H1 (cell line): ENCODE results near the gene NTN5. TPM values are rescaled to one million over a fixed set of nuclear protein-coding genes. Genes with fewer than 3 reads are reported as not detected.

Experiments used
- CTCF ChIA-PET: fragments of 300-600 bp; sonication (Branson Sonifier 250); formaldehyde crosslinking; loops from one replicate; lab custom pipeline; 2021; ENCODE audit not compliant: partially characterized antibody; lab: Charles Lee
- POLR2A ChIA-PET: fragments of 300-600 bp; sonication (Branson Sonifier 250); formaldehyde crosslinking; loops from one replicate; lab custom pipeline; 2021; ENCODE audit warnings: inconsistent platforms; ENCODE audit not compliant: partially characterized antibody; lab: Charles Lee
- DNase-seq, 2 experiments: peaks; one replicate each; pipeline versions ENCODE4 v3.0.0 to v3.0.0-alpha.2; 2010 to 2022; ENCODE audit warnings: low spot score in 2 of 2, low read depth in 1 of 2, mixed read lengths in 1 of 2
- FAIRE-seq: peaks from 2 replicates; lab custom pipeline; 2011; peaks lifted over from hg19 to GRCh38; lab: Jason Lieb, UNC
- H2AFZ ChIP-seq: 2 replicates; pipeline ENCODE4 v1.8.1; 2012; ENCODE audit warnings: low read length, inconsistent platforms
- H2AK5ac ChIP-seq: 2 replicates; pipeline ENCODE4 v1.6.1; 2013; ENCODE audit warnings: low read depth, low read length
- H2BK120ac ChIP-seq: replicated peaks from 2 replicates; pipeline ENCODE3; 2013; ENCODE audit warnings: low read depth, low read length, inconsistent platforms
- H2BK12ac ChIP-seq: 2 replicates; pipeline ENCODE4 v1.6.1; 2013; ENCODE audit warnings: low read depth, low read length
- H2BK15ac ChIP-seq: 2 replicates; pipeline ENCODE4 v1.6.1; 2013; ENCODE audit warnings: low read length
- H2BK20ac ChIP-seq: 2 replicates; pipeline ENCODE4 v1.6.1; 2013; ENCODE audit warnings: low read length
- H2BK5ac ChIP-seq: 2 replicates; pipeline ENCODE4 v1.6.1; 2013; ENCODE audit warnings: low read depth, low read length
- H3K14ac ChIP-seq: 2 replicates; pipeline ENCODE4 v1.6.1; 2013; ENCODE audit warnings: inconsistent platforms; ENCODE audit not compliant: insufficient read length
- H3K18ac ChIP-seq: 2 replicates; pipeline ENCODE4 v1.6.1; 2013; ENCODE audit warnings: low read length; ENCODE audit errors: extremely low read depth
- H3K23ac ChIP-seq: 2 replicates; pipeline ENCODE4 v1.6.1; 2013; ENCODE audit warnings: inconsistent platforms; ENCODE audit not compliant: insufficient read length
- H3K23me2 ChIP-seq: 2 replicates; pipeline ENCODE4 v1.6.1; 2013; ENCODE audit warnings: low read depth, low read length
- H3K27ac ChIP-seq: 2 replicates; pipeline ENCODE4 v1.6.1; 2011; ENCODE audit warnings: low read depth, low read length, inconsistent platforms
- H3K27me3 ChIP-seq, 4 experiments: replicated peaks in 1 of 4; 1 replicate in 1 of 4; 2 replicates in 3 of 4; pipeline versions ENCODE4 v1.6.1 to v1.8.1; 2011 to 2013; ENCODE audit warnings: low read length in 3 of 4, mild to moderate bottlenecking in 3 of 4, inconsistent platforms in 2 of 4, mixed read lengths in 2 of 4, moderate library complexity in 1 of 4; ENCODE audit not compliant: control insufficient read depth in 3 of 4, insufficient read depth in 3 of 4; ENCODE audit errors: extremely low read depth in 1 of 4
- H3K36me3 ChIP-seq, 4 experiments: 2 replicates each; pipeline versions ENCODE4 v1.6.1 to v1.8.1; 2011 to 2013; ENCODE audit warnings: mild to moderate bottlenecking in 4 of 4, low read length in 3 of 4, moderate library complexity in 2 of 4, control low read depth in 1 of 4, inconsistent platforms in 1 of 4; ENCODE audit not compliant: insufficient read depth in 4 of 4, control insufficient read depth in 2 of 4
- H3K4ac ChIP-seq: replicated peaks from 2 replicates; pipeline ENCODE3; 2013; ENCODE audit warnings: low read length, low read depth, mixed read lengths, inconsistent platforms; ENCODE audit not compliant: insufficient read length
- H3K4me1 ChIP-seq, 4 experiments: replicated peaks in 1 of 4; 1 replicate in 1 of 4; 2 replicates in 3 of 4; pipeline versions ENCODE4 v1.6.1 to v1.8.1; 2011 to 2013; ENCODE audit warnings: low read length in 3 of 4, inconsistent platforms in 2 of 4, mixed read lengths in 1 of 4; ENCODE audit not compliant: insufficient read depth in 4 of 4, control insufficient read depth in 3 of 4
- H3K4me2 ChIP-seq, 2 experiments: 2 replicates each; pipeline versions ENCODE4 v1.6.1 to v1.8.1; 2011 to 2013; ENCODE audit warnings: low read depth in 2 of 2, low read length in 2 of 2, control low read depth in 1 of 2, inconsistent platforms in 1 of 2, mild to moderate bottlenecking in 1 of 2; ENCODE audit not compliant: insufficient read depth in 1 of 2
- H3K4me3 ChIP-seq, 4 experiments: fragments of 200-600, 300-600 bp in 1 of 4; sonication (generic), shearing (Covaris generic), sonication (Bioruptor Twin) in 1 of 4; 2 replicates each; pipeline versions ENCODE4 v1.5.1 to v1.8.1; 2011 to 2016; ENCODE audit warnings: low read length in 4 of 4, low read depth in 3 of 4, control low read depth in 2 of 4, inconsistent platforms in 2 of 4, mild to moderate bottlenecking in 2 of 4, mixed read lengths in 1 of 4, moderate library complexity in 1 of 4; ENCODE audit not compliant: insufficient read depth in 2 of 4; ENCODE audit errors: extremely low read depth in 1 of 4
- H3K56ac ChIP-seq: replicated peaks from 2 replicates; pipeline ENCODE3; 2013; ENCODE audit warnings: low read depth, mild to moderate bottlenecking, mixed read lengths, low read length, inconsistent platforms; ENCODE audit not compliant: insufficient read length
- H3K79me1 ChIP-seq: 2 replicates; pipeline ENCODE4 v1.6.1; 2013; ENCODE audit warnings: low read depth, low read length, control low read depth
- H3K79me2 ChIP-seq, 2 experiments: 2 replicates each; pipeline versions ENCODE4 v1.6.1 to v1.8.1; 2012 to 2013; ENCODE audit warnings: low read length in 2 of 2, mild to moderate bottlenecking in 2 of 2, inconsistent platforms in 1 of 2; ENCODE audit not compliant: insufficient read depth in 2 of 2, control insufficient read depth in 1 of 2
- H3K9ac ChIP-seq, 4 experiments: replicated peaks in 1 of 4; 1 replicate in 1 of 4; 2 replicates in 3 of 4; pipeline versions ENCODE4 v1.6.1 to v1.8.1; 2011 to 2013; ENCODE audit warnings: low read depth in 3 of 4, low read length in 3 of 4, control low read depth in 2 of 4, mild to moderate bottlenecking in 2 of 4, moderate library complexity in 2 of 4, inconsistent platforms in 1 of 4; ENCODE audit errors: extremely low read depth in 1 of 4
- H3K9me3 ChIP-seq, 2 experiments: 2 replicates each; pipeline versions ENCODE4 v1.6.1 to v1.8.1; 2012 to 2013; ENCODE audit warnings: mild to moderate bottlenecking in 2 of 2, moderate library complexity in 2 of 2, control low read depth in 1 of 2, inconsistent platforms in 1 of 2, low read depth in 1 of 2, low read length in 1 of 2, mixed read lengths in 1 of 2; ENCODE audit not compliant: insufficient read depth in 2 of 2
- H4K20me1 ChIP-seq, 2 experiments: replicated peaks in 1 of 2; 2 replicates each; pipeline versions ENCODE3 to v1.8.1; 2011 to 2013; ENCODE audit warnings: inconsistent platforms in 2 of 2, low read length in 2 of 2, mild to moderate bottlenecking in 1 of 2; ENCODE audit not compliant: insufficient read depth in 2 of 2, control insufficient read depth in 1 of 2
- H4K5ac ChIP-seq: 2 replicates; pipeline ENCODE4 v1.6.1; 2013; ENCODE audit warnings: low read length, low read depth, mixed read lengths, inconsistent platforms; ENCODE audit not compliant: insufficient read length
- H4K8ac ChIP-seq: 2 replicates; pipeline ENCODE4 v1.8.0; 2013; ENCODE audit warnings: mild to moderate bottlenecking, moderate library complexity, low read length, inconsistent platforms; ENCODE audit not compliant: insufficient read depth; ENCODE audit errors: extremely low read depth
- H4K91ac ChIP-seq: replicated peaks from 2 replicates; pipeline ENCODE3; 2013; ENCODE audit warnings: low read length, mixed read lengths, inconsistent platforms; ENCODE audit not compliant: insufficient read length
- SIRT6 ChIP-seq: IDR thresholded peaks from one replicate; pipeline ENCODE4 v1.7.1; 2012; ENCODE audit warnings: low read length, inconsistent platforms
- TBP ChIP-seq: IDR thresholded peaks from 2 replicates; pipeline ENCODE4 v1.6.1; 2011; ENCODE audit warnings: low read depth, low read length, improper control_type of control experiment
- WGBS, 2 experiments: shearing (Covaris generic) in 1 of 2; methylation state at CpG; one replicate each; pipeline versions ENCODE4 v1.1.6 to v1.1.7; 2013 to 2015; ENCODE audit warnings: low lambda C conversion rate in 2 of 2, mixed read lengths in 2 of 2, inconsistent platforms in 1 of 2, low coverage in 1 of 2, missing lambda C conversion rate in 1 of 2; ENCODE audit not compliant: insufficient replicate concordance in 2 of 2, insufficient coverage in 1 of 2, insufficient read length in 1 of 2; ENCODE audit errors: extremely low coverage in 1 of 2, missing lambda C conversion rate in 1 of 2; 5-methylcytosine and 5-hydroxymethylcytosine counted together
- polyA plus RNA-seq, 7 experiments: library from polyadenylated mRNA; depleted of rRNA in 3 of 7; stranded (reverse) in 5 of 7; unstranded in 2 of 7; fragments of >200 nt in 5 of 7; fragments of 200-250 nt in 2 of 7; gene quantifications; 1 replicate in 5 of 7; 2 replicates in 1 of 7; 4 replicates in 1 of 7; pipeline versions ENCODE4 v1.2.1 to v1.2.3, GENCODE V29; 2011 to 2013; ENCODE audit warnings: missing spikeins in 2 of 7, mixed read lengths in 2 of 7
- total RNA-seq: library from RNA; stranded (reverse); fragmentation: NEBNext Ultra II Directional; extraction: Animal tissue kit (Norgen Biotek cat#: 25700); gene quantifications from 2 replicates; pipeline ENCODE4 v1.2.1, GENCODE V29; 2021

NTN5 gene
- total and polyA plus RNA-seq, 2 of the 8 experiments (the other 6 are each of a cell fraction or from before 2014, with no cell fraction given): 0.47 to 0.85 TPM

DNA sequence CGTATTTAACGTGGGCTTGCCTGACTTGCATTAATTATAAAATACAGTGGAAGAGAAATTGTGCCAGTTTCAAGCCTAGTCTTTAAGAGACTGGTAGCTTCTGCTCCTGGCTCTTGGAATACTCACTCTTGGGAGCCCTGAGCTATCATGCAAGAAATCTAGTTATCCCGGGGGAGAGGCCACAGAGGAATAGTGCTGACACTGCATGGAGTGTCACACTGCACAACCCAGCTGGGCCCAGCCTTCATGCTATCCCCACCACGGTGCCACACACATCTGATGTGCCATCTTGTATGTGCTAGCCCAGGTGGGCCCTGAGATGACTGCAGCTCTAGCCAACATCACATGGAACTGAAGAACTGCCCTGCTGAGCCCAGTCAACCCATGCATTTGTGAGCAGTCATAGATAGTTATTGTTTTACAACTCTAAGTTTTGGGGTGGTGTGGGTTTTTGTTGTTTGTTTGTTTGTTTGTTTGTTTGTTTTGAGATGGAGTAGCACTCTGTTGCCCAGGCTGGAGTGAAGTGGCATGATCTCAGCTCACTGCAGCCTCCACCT lies 38.4 kb upstream of the NTN5 start:
- Histone ChIP-seq H3K79me1 (no peaks in the 10 kb centered on the region), H3K4me3 (no peak overlapping the region), H2BK20ac (no peak overlapping the region), H3K27me3 (no peaks in the 10 kb centered on the region), H2AK5ac (no peak overlapping the region), H3K4me1 (peaks cover 0 to 15% (median 3%) of the 10 kb centered on the region in 4 experiments; a peak in 4 of 7 replicates), H4K20me1 (no peaks in the 10 kb centered on the region), H3K27ac (no peak overlapping the region), H2AFZ (no peak overlapping the region), H4K8ac (no peak overlapping the region), H4K91ac (no peak overlapping the region), H2BK12ac (no peak overlapping the region), H2BK5ac (no peak overlapping the region), H3K4me2 (no peak overlapping the region), H3K18ac (no peak overlapping the region), H4K5ac (no peak overlapping the region), H3K36me3 (no peaks in the 10 kb centered on the region), H2BK120ac (no peak overlapping the region), H3K14ac (no peak overlapping the region), H3K9ac (no peak overlapping the region), H3K4ac (no peak overlapping the region), H3K9me3 (0 out of 4 replicates have a peak, but pooled peaks cover 0 to 3% of the 10 kb centered on the region in 2 experiments), H3K23me2 (peaks cover 15% of the 10 kb centered on the region; the same call in 1 of the 2 replicates), H3K79me2 (no peaks in the 10 kb centered on the region), H2BK15ac (no peak overlapping the region), H3K23ac (no peak overlapping the region), H3K56ac (no peak overlapping the region)
- POLR2A ChIA-PET: interaction anchor here (0.7 to 7.7 kb wide), 8 partner anchors 10 to 81 kb away, joined by 3 to 59 read pairs (median 8); partner anchors contain the start of gene FUT2
- DNase-seq (no peak), FAIRE-seq (no peak)
- TF ChIP-seq TBP (no peak), SIRT6 (no peak)
- CTCF ChIA-PET: interaction anchor here (1.1 to 8.2 kb wide), 7 partner anchors 11 to 474 kb away, joined by 4 to 53 read pairs (median 14); no protein-coding TSS in a partner anchor
- 89% methylated on average over 4 of the region's 4 CpGs; no CpG with 5 or more reads in 1 of the 2 experiments for WGBS, 2 experiments
